HG02763 (cell line): ENCODE measurements around the gene BLOC1S4.
"Not testable (repeated sequence)": the region's sequence is repeated elsewhere in the genome, so short reads cannot be mapped to it uniquely, and the experiment has no call there.

Source experiments
- ATAC-seq: cut with Tn5 transposase; IDR thresholded peaks from one replicate; pipeline ENCODE4 v1.9.1; 2021; ENCODE audit warnings: mild to moderate bottlenecking, moderate library complexity; ENCODE audit not compliant: unreplicated experiment

Gene BLOC1S4

DNA sequence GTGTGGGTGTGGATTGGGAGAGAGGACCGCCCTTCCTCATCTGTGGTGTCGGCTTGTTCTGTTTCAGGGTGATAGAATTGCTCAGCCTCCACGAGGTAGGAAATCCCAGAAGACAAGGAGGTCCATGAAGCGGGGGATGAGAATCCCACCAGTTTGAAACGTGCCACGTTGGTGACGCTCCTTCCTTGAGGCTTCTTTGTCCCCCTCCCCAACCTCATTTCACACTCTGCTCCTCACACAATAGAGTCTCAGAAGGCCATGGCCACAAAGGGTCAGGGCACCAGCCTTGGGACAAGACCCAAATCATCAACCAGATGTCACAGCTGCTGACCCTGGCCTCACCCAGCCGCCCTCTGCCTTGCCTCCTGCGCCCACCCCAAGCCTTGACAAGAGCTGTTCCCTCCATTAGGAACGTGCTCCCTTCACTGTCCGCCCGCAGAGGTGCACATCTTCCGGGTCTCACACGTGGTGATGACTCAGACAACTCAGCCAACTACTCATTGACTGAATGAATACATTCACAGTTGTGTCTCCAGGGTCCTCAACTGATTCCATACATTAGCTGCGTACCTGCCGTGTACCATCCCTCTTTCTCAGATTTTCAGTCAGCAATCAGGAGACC is 18.3 kb downstream of the BLOC1S4 start:
- ATAC-seq = no peak

DNA sequence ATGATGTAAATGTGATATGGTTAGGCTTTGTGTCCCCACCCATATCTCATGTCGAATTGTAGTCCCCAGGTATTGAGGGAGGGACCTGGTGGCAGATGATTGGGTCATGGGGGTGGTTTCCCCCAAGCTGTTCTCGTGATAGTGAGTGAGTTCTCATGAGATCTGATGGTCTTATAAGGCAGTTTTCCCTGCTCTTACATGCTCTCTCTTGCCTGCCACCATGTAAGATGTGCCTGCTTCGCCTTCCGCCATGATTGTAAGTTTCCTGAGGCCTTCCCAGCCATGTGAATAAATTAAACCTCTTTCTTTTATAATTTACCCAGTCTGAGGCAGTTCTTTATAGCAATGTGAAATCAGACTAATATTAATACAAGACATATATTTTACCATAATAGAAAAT is 23.9 kb downstream of the BLOC1S4 start:
- no peak for ATAC-seq

DNA sequence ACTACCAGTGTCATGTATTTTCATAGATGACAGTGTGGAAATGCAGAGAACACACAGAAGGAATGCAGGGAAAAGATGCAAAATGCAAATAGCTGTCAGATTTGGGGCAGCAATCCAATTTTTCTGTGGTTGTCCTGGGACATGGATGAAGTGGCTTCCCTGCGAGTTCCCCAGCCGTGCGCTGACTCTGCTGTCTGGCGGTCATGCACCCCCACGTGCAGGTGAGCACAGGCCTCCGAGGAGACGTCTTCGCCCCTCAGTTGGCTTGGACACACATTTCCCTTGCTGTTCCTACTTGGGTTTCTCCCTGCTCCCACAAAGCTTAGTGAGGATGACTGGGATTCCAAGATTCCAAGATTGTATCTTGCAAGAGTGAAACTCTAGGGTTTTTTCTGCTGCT is 24.4 kb downstream of the BLOC1S4 start:
- ATAC-seq = no peak

DNA sequence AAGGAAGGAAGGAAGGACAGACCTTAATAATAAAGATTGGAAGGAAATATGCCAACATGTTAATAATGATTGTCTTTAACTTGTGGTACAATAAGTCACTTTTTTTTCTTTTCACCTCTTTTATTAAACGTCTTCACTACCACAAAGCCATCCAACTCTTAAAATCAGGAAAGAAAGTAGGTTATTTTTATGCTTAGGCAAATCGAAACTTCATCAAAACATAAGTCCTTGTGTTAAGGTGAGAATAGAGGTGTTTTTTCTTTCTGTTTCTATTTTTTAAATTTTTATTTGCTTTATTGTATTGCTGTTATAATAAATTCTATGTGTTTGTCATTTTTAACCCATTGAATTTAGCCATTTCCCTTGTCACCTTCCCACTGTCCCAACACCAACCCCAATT is 26.5 kb downstream of the BLOC1S4 start:
- no peak for ATAC-seq

DNA sequence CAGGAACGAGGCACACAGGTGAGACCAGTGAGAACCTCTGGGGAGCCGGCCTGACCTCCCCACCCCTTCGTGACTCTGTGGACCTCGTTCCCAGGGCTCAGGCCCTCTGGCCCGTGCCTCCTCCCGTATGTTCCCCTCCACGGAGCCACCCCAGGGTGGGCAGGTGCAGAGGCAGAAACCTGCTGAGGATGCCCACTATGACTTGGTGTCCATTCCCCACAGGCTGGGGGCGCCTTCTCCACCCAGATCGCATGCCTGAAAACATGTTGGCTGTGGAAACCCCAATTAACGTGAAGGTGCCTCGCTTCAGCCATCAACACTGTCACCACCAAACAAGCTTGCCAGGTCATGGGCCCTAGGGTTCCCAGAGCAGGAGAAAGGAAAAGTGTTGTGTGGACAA is 27.0 kb downstream of the BLOC1S4 start:
- ATAC-seq = no peak

- ATAC-seq = no peak
These were observed 30.8 kb downstream of the BLOC1S4 start for GRCh38 chr4:6746721-6747293.

GRCh38 chr4:6747294-6748051 is 31.5 kb downstream of the BLOC1S4 start:
- no peak for ATAC-seq

- ATAC-seq = no peak
These were observed 32.3 kb downstream of the BLOC1S4 start for GRCh38 chr4:6748286-6748685.

DNA sequence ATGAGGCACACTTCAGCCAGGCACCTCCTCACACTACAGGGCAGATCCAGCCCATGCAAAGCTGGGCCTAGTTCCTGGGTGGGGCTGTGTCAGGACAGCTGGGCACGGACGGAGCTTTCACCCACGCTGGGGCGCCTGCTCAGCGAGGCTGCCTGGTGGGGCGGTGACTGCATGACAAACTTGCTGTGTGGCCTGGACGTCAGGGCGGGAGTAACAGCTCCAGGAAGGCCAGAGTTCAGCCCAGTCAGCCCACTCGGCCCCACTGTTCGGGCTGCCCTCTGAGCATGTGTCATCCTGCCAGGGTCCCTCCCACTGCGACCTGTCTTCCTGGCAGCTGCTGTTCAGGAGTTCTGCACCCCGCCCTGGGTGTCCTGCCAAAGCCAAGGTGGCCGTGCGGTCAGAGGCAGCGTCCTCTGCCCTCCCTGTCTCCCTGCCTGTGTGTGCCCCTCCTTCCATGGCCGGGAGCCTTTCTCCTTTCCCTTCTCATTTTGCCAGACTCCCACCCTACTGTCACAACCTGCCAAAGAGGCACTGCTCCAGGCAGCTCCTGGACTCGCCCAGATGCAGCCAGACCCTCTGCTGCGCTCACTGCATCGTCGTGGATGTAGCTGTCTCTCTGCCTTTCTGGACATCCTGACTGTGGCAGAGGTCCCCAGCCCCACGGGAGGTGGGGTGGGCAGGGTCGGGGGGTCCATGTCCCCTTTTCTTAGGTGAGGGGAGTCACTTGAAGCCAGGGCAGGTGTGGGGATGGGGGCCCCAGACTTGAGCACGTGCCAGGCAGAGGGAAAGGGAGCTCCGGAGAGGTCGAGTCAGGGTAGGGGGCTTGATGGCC is 33.6 kb downstream of the BLOC1S4 start:
- ATAC-seq = no peak

GRCh38 chr4:6750286-6751221 is 34.6 kb downstream of the BLOC1S4 start:
- ATAC-seq = no peak

DNA sequence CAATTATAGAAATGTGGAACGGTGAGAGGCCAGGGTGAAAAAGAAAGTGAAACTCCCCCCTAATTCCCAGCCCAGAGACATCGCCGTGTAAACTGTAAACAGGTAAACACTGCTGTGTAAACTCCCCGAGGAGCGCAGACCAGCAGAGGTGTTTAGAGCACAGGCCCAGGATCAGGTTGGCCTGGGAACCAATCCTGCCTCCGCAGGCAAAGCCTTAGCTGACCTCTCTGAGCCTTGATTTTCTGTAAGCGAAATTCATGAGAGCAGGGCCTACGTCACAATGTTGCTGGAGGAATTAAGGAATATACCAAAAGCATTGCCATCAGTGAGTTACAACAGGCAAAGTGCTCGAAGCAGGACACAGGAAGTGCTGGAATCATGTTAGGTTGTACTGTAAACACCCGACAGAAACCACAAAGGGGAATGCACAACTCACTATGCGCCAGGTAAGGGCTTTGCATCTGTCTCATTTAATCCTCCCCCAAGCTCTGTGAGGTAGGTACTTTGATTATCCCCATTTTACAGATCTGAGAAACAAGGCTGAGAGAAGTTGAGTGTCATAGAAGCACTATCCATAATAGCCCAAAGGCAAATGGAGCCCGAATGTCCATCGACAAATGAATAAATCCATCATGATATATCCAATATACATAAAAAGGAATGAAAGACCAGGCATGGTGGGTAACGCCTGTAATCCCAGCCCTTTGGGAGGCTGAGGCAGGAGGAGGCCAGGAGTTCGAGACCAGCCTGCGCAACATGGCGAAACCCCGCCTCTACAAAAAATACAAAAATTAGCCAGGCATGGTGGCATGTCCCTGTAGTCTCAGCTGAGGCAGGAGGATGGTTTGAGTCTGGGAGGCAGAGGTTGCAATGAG is 35.9 kb downstream of the BLOC1S4 start:
- ATAC-seq = no peak

DNA sequence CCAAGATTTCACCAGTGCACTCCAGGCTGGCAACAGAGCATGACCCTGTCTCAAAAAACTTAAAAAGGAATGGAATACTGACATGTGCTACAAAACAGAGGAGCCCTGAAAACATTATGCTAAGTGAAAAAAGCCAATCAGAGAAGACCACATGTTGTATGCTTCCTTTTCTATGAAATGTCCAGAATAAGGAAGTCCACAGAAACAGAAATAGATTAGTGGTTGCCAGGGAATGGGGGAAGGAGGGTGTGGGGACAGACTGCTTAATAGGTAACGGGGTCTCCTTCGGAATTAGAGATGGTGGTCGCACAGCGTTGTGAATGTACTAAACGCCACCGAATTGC is 36.5 kb downstream of the BLOC1S4 start:
- no peak for ATAC-seq

DNA sequence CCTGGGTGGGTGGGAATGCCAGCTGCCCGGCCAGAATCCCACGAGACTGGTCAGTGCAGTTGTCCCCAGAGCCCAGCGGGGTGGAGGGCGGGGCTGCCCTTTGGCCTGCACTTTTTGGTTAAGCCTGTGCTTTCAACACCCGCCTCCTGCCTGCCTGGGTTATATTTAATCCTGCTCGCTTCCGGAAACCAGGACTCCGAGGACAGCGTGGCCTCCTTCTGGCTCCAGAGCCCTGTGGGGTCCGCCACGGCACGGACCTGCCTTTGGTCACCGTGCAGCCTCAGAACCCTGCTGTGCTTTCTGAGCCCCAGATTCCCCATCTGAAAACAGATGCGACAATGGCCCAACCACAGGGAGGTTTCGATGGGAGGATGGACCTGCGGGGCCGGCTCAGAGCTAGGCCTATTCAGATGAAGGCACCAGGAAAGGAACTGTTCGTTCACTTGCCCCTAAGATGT is 37.2 kb downstream of the BLOC1S4 start:
- no peak for ATAC-seq

DNA sequence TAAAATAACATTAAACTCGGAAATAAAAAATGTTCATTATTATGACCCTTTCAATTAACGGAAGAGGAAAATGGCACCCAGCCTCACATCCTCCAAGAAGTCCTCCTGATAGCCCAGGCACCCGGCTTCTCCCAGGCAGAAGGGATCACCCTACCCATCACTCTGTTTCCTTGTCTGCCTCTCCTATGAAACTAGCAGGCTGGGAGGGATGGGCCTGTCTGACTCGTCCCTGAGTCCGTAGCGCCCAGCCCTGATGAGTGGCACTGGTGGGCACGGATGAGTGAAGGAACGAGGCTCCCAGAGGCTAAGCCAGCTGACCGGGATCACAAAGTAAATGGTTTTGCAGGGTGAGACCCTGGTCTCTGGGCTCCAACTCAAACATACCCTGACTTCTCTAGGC is 37.9 kb downstream of the BLOC1S4 start:
- no peak for ATAC-seq

- ATAC-seq = no peak
These were observed 38.6 kb downstream of the BLOC1S4 start for GRCh38 chr4:6754481-6755087.

DNA sequence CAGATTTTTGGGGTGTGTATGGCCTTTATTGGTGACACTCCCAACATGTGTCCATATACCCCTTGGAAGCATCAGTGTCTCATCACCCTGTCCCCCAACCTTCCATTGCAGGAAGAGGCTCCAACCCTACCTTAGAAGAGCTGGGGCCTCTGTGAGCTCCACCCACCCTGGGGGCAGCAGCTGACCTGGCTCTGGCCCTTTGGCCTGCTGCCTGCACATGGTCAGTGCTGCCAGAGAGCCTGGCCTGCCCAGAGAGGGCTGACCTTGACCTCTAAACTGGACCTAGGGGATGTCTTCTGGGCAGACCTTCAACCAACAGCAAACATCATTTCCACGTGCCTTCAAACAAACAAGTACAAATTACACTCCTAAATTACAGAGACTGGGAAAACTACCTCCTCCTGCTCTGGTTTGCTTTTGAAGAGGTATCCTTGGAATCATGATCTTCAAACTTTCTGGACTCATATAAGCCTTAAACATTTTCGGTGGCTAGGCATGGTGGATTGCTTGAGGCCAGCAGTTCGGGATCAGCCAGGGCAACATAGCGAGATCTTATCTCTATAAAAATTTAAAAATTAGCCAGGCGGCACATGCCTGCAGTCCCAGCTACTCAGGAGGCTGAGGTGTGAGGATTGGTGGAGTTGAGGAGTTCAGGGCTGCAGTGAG is 39.2 kb downstream of the BLOC1S4 start:
- ATAC-seq = no peak

DNA sequence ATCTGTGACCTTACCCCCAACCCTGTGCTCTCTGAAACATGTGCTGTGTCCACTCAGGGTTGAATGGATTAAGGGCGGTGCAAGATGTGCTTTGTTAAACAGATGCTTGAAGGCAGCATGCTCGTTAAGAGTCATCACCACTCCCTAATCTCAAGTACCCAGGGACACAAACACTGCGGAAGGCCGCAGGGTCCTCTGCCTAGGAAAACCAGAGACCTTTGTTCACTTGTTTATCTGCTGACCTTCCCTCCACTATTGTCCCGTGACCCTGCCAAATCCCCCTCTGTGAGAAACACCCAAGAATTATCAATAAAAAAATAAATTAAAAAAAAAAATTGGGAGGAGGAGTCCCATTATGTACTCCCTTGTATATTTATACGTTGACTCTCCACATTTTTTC is 40.4 kb downstream of the BLOC1S4 start:
- not testable (repeated sequence) for ATAC-seq

DNA sequence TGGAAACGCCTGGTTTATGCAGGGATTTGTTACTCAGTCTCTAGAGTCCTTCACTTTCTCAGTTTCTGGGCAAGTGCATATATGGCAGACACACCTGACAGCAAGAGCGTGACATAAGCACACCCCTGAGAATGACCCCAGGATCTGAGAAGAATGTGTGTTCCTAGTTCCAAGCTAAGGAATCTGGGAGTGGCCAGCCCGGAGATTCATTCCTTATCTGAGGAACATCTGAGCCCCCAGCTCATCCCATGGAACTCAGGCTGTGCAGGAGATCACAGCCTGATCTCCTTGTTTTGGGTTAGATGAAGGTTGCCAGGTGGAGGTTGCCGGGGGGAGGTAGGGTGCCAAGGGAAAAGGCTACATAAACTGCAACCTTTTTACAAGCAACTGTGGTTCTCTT is 42.8 kb downstream of the BLOC1S4 start:
- ATAC-seq = no peak

DNA sequence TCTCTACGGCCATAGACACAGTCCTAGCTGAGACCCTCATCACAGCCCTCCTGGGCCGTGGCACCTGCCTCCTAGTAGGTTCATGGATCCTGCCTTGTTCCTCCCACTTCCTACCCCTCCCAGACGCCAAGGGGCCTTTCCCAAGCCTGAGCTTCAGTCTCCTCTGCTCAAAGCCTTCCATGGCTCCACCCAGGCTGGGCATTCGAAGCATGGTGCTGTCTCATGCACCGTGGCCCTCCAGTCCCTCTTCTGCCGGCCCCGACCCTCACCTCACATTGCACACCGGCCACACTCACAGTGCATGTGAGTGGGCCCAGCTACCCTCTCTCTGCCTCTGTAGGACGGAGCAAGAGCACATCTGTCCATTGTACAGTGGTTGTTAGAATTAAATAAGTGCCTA is 44.9 kb downstream of the BLOC1S4 start:
- no peak for ATAC-seq
